ENCODE measurements around the gene TRUB1.
A peak's percentile ranks its signal among the peaks of the same experiment; 100 is the strongest.
"Not testable (repeated sequence)": the region's sequence is repeated elsewhere in the genome, so short reads cannot be mapped to it uniquely, and the experiment has no call there.

TRUB1 gene

DNA sequence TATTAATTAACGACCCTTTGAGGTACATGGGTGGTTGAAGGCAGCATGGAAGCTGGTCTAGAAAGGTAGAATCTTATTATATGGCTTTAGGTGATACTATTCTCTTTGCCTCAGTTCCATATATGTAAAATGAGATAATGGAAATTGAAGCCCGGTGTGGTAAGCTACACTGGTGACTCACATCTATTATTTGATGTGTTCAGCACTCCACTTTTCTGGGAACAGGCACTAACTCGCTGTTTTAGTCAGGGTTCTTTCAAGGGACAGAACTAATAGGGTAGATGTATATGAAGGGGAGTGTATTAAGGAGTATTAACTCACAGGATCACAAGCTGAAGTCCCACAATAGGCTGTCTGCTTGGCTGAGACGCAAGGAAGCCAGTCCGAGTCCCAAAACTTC is 4.4 kb upstream of the TRUB1 start:
- H3K36me3 ChIP-seq (ENCODE audit: control insufficient read depth in 4 of 4, insufficient read depth in 4 of 4, low read length in 3 of 4), result no peaks in the 10 kb centered on the region
- no peak overlapping the region for H3K27ac ChIP-seq (ENCODE audit: insufficient read depth in 1 of 2, low read depth in 1 of 2, low read length in 2 of 2, poor library complexity in 1 of 2, severe bottlenecking in 2 of 2)
- ChIA-PET POLR2A (no interaction called here), CTCF (interaction anchor here (2.1 kb wide), 1 partner anchor 10 kb away, joined by 7 read pairs; no protein-coding TSS in a partner anchor)
- peaks cover under 1 to 2% (median under 1%) of the 10 kb centered on the region in 4 experiments for H3K4me1 ChIP-seq (ENCODE audit: control extremely low read depth in 1 of 4, control insufficient read depth in 4 of 4, insufficient read depth in 4 of 4, low read length in 3 of 4)
- no peak overlapping the region for H3K4me3 ChIP-seq (ENCODE audit: control insufficient read depth in 1 of 7, extremely low read depth in 1 of 7, insufficient read depth in 4 of 7, low read depth in 2 of 7, low read length in 6 of 7)
- peaks cover 0 to 8% (median 4%) of the 10 kb centered on the region in 5 experiments for H3K9me3 ChIP-seq (ENCODE audit: control extremely low read depth in 1 of 5, control insufficient read depth in 4 of 5, insufficient read depth in 2 of 5, low read depth in 1 of 5, low read length in 4 of 5)
- no peak for DNase-seq
- 86% methylated on average over 3 of the region's 5 CpGs for WGBS (ENCODE audit: insufficient coverage)
- no peaks in the 10 kb centered on the region for H3K27me3 ChIP-seq (replicated peaks in 2 of 5; ENCODE audit: control insufficient read depth in 4 of 5, insufficient read depth in 5 of 5, low read length in 4 of 5)

DNA sequence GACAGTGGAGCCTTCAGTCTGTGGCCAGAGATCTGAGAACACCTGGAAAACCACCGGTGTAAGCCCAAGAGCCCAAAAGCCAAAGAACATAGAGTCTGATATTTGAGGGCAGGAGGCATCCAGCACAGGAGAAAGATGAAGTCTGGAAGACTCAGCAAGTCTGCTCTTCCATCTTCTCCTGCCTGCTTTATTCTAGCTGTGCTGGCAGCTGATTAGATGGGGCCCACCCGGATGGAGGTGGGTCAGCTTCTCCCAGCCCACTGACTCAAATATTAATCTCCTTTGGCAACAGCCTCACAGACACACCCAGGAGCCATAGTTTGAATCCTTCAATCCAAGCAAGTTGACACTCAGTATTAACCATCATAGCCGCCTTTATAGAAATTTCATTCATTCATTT is 4.0 kb upstream of the TRUB1 start:
- 100% methylated on average over 3 of the region's 3 CpGs for WGBS (ENCODE audit: insufficient coverage)
- DNase-seq; H3K36me3 ChIP-seq (ENCODE audit: control insufficient read depth in 4 of 4, insufficient read depth in 4 of 4, low read length in 3 of 4); POLR2A ChIA-PET; H3K27me3 ChIP-seq (replicated peaks in 2 of 5; ENCODE audit: control insufficient read depth in 4 of 5, insufficient read depth in 5 of 5, low read length in 4 of 5); H3K4me3 ChIP-seq (ENCODE audit: control insufficient read depth in 1 of 7, extremely low read depth in 1 of 7, insufficient read depth in 4 of 7, low read depth in 2 of 7, low read length in 6 of 7); H3K4me1 ChIP-seq (ENCODE audit: control extremely low read depth in 1 of 4, control insufficient read depth in 4 of 4, insufficient read depth in 4 of 4, low read length in 3 of 4); H3K27ac ChIP-seq (ENCODE audit: insufficient read depth in 1 of 2, low read depth in 1 of 2, low read length in 2 of 2, poor library complexity in 1 of 2, severe bottlenecking in 2 of 2); H3K9me3 ChIP-seq (ENCODE audit: control extremely low read depth in 1 of 5, control insufficient read depth in 4 of 5, insufficient read depth in 2 of 5, low read depth in 1 of 5, low read length in 4 of 5): not testable (repeated sequence)
- CTCF ChIA-PET, result interaction anchor here (2.1 kb wide), 1 partner anchor 11 kb away, joined by 7 read pairs; no protein-coding TSS in a partner anchor

DNA sequence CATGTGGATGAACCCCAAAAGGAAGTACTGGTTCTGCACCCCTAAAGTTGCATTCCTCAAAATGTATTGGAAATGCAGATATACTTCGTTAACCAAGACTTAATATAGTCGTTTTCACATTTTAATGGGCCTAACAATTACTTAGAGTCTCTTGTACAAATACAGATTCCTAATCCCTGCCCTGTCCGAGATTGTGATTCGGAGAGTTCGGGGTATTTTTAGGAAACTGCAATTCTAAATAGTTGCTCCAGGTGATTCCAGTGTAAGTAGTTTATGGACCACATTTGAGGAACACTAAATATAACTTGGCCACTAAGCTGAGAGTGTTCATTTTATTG is 830 bp downstream of the TRUB1 start:
- Histone ChIP-seq H3K27ac (ENCODE audit: insufficient read depth in 1 of 2, low read depth in 1 of 2, low read length in 2 of 2, poor library complexity in 1 of 2, severe bottlenecking in 2 of 2) (peak overlapping the region; percentile 85 to 94), H3K27me3 (replicated peaks in 2 of 5; ENCODE audit: control insufficient read depth in 4 of 5, insufficient read depth in 5 of 5, low read length in 4 of 5) (no peaks in the 10 kb centered on the region), H3K4me3 (ENCODE audit: control insufficient read depth in 1 of 7, extremely low read depth in 1 of 7, insufficient read depth in 4 of 7, low read depth in 2 of 7, low read length in 6 of 7) (peak overlapping the region; percentile 88 to 100 (median 98)), H3K36me3 (ENCODE audit: control insufficient read depth in 4 of 4, insufficient read depth in 4 of 4, low read length in 3 of 4) (peaks cover 3 to 25% (median 16%) of the 10 kb centered on the region in 4 experiments), H3K9me3 (ENCODE audit: control extremely low read depth in 1 of 5, control insufficient read depth in 4 of 5, insufficient read depth in 2 of 5, low read depth in 1 of 5, low read length in 4 of 5) (no peaks in the 10 kb centered on the region), H3K4me1 (ENCODE audit: control extremely low read depth in 1 of 4, control insufficient read depth in 4 of 4, insufficient read depth in 4 of 4, low read length in 3 of 4) (peaks cover 9 to 14% (median 11%) of the 10 kb centered on the region in 4 experiments)
- CTCF ChIA-PET, result interaction anchor here (0.9 to 1.3 kb wide), 2 partner anchors 19 to 60 kb away, joined by 3 to 4 read pairs; no protein-coding TSS in a partner anchor
- WGBS (ENCODE audit: insufficient coverage), result no CpG with 5 or more reads among the region's 5 CpGs
- DNase-seq, result peak in 2 of 3 donors; percentile 1 to 4
- POLR2A ChIA-PET, result no interaction called here

DNA sequence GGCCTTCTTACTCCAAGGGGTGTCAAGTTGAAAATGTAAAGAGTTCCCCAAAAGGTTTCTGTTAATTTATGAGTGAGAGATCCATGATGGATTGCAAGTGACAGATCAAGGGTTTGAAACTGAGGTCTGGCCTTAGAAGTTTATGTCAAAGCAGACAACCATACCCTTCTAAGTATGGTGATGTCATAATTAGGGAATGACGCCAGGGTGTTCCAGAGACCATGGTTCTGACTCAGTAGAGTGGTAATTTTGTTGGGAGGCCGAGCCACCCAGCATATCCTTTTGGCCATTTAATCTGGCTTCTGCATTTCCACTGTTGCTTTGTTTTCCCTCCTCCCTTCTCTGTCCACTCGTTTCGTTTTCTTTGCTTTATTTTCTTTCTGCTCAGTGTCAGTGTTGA is 2.7 kb downstream of the TRUB1 start:
- Histone ChIP-seq H3K4me1 (ENCODE audit: control extremely low read depth in 1 of 4, control insufficient read depth in 4 of 4, insufficient read depth in 4 of 4, low read length in 3 of 4) (peaks cover 9 to 14% (median 11%) of the 10 kb centered on the region in 4 experiments), H3K36me3 (ENCODE audit: control insufficient read depth in 4 of 4, insufficient read depth in 4 of 4, low read length in 3 of 4) (peaks cover 8 to 39% (median 27%) of the 10 kb centered on the region in 4 experiments), H3K4me3 (ENCODE audit: control insufficient read depth in 1 of 7, extremely low read depth in 1 of 7, insufficient read depth in 4 of 7, low read depth in 2 of 7, low read length in 6 of 7) (no peak overlapping the region), H3K9me3 (ENCODE audit: control extremely low read depth in 1 of 5, control insufficient read depth in 4 of 5, insufficient read depth in 2 of 5, low read depth in 1 of 5, low read length in 4 of 5) (no peaks in the 10 kb centered on the region), H3K27ac (ENCODE audit: insufficient read depth in 1 of 2, low read depth in 1 of 2, low read length in 2 of 2, poor library complexity in 1 of 2, severe bottlenecking in 2 of 2) (no peak overlapping the region), H3K27me3 (replicated peaks in 2 of 5; ENCODE audit: control insufficient read depth in 4 of 5, insufficient read depth in 5 of 5, low read length in 4 of 5) (no peaks in the 10 kb centered on the region)
- CTCF ChIA-PET, result no interaction called here
- no peak for DNase-seq
- POLR2A ChIA-PET, result no interaction called here
- WGBS (ENCODE audit: insufficient coverage), result no CpG with 5 or more reads among the region's 4 CpGs

DNA sequence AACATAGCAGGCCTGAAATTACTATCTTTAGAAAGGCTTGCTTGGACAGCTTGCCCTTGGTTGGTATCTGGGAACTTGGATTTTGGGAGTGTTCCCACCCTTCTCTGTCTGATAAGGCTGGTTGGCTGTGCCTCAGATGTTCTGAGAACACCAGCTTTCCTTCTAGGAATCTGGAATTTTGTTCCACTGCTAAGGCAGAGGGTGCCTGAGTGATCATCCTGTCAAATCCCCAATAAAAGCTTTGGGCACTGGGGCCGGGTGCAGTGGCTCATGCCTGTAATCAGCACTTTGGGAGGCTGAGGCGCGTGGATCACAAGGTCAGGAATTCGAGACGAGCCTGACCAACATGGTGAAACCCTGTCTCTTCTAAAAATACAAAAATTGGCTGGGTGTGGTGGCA is 5.0 kb downstream of the TRUB1 start:
- Histone ChIP-seq H3K9me3 (ENCODE audit: control extremely low read depth in 1 of 5, control insufficient read depth in 4 of 5, insufficient read depth in 2 of 5, low read depth in 1 of 5, low read length in 4 of 5) (no peaks in the 10 kb centered on the region), H3K36me3 (ENCODE audit: control insufficient read depth in 4 of 4, insufficient read depth in 4 of 4, low read length in 3 of 4) (peaks cover 9 to 50% (median 39%) of the 10 kb centered on the region in 4 experiments), H3K27ac (ENCODE audit: insufficient read depth in 1 of 2, low read depth in 1 of 2, low read length in 2 of 2, poor library complexity in 1 of 2, severe bottlenecking in 2 of 2) (no peak overlapping the region), H3K4me3 (ENCODE audit: control insufficient read depth in 1 of 7, extremely low read depth in 1 of 7, insufficient read depth in 4 of 7, low read depth in 2 of 7, low read length in 6 of 7) (no peak overlapping the region), H3K27me3 (replicated peaks in 2 of 5; ENCODE audit: control insufficient read depth in 4 of 5, insufficient read depth in 5 of 5, low read length in 4 of 5) (no peaks in the 10 kb centered on the region), H3K4me1 (ENCODE audit: control extremely low read depth in 1 of 4, control insufficient read depth in 4 of 4, insufficient read depth in 4 of 4, low read length in 3 of 4) (peaks cover 9 to 14% (median 11%) of the 10 kb centered on the region in 4 experiments)
- CTCF ChIA-PET, result interaction anchor here (1.1 to 1.5 kb wide), 2 partner anchors 14 to 40 kb away, joined by 3 read pairs; no protein-coding TSS in a partner anchor
- POLR2A ChIA-PET, result interaction anchor here (0.6 kb wide), 1 partner anchor 30 kb away, joined by 3 read pairs; no protein-coding TSS in a partner anchor
- WGBS (ENCODE audit: insufficient coverage), result 97% methylated on average over 3 of the region's 5 CpGs
- no peak for DNase-seq

DNA sequence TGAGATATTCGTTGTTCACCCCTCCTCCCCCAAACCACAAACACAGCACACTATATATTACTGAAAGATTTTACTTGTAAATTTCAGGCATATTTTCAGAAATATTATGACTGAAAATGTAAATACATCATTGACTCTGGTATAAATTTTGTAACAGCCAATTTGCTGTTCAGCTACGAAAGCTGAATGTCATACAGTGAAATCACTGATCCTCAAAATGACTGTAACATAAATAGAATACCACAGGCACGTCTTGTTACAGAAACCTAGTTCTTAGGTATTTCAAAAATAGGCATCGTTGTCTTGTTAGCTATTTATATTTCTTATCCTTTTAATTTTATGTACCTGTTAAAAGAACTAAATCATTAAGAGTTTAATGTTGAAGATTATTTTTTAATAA is 15.1 kb downstream of the TRUB1 start:
- no CpG with 5 or more reads among the region's 4 CpGs for WGBS (ENCODE audit: insufficient coverage)
- Histone ChIP-seq H3K36me3 (ENCODE audit: control insufficient read depth in 4 of 4, insufficient read depth in 4 of 4, low read length in 3 of 4) (peaks cover 3 to 33% (median 15%) of the 10 kb centered on the region in 4 experiments), H3K27ac (ENCODE audit: insufficient read depth in 1 of 2, low read depth in 1 of 2, low read length in 2 of 2, poor library complexity in 1 of 2, severe bottlenecking in 2 of 2) (no peak overlapping the region), H3K27me3 (replicated peaks in 2 of 5; ENCODE audit: control insufficient read depth in 4 of 5, insufficient read depth in 5 of 5, low read length in 4 of 5) (no peaks in the 10 kb centered on the region), H3K4me1 (ENCODE audit: control extremely low read depth in 1 of 4, control insufficient read depth in 4 of 4, insufficient read depth in 4 of 4, low read length in 3 of 4) (no peaks in the 10 kb centered on the region), H3K9me3 (ENCODE audit: control extremely low read depth in 1 of 5, control insufficient read depth in 4 of 5, insufficient read depth in 2 of 5, low read depth in 1 of 5, low read length in 4 of 5) (no peaks in the 10 kb centered on the region), H3K4me3 (ENCODE audit: control insufficient read depth in 1 of 7, extremely low read depth in 1 of 7, insufficient read depth in 4 of 7, low read depth in 2 of 7, low read length in 6 of 7) (no peak overlapping the region)
- ChIA-PET CTCF (interaction anchor here (1.5 kb wide), 1 partner anchor 10 kb away, joined by 3 read pairs; no protein-coding TSS in a partner anchor), POLR2A (no interaction called here)
- DNase-seq, result no peak

DNA sequence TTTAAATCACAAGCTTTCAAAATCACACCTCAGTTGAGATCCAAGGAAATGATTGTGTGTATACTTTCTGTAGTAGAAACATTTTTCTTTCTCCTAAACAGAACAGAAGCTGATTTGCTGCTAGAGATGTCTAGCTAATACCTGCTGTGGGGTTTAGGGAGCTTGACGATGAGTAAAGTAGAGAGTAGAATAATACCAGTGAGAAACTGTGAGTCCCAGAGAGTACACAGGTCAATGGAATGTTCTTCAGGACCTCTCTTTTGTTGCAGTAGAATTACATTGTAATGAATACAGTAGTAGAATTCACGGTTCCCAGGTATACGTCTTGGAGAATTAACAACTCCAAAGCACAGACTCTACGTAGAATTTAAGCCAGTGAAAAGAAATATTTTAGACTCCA is 18.0 kb downstream of the TRUB1 start:
- 100% methylated on average over 1 of the region's 4 CpGs for WGBS (ENCODE audit: insufficient coverage)
- CTCF ChIA-PET, result interaction anchor here (1.1 kb wide), 1 partner anchor 13 kb away, joined by 3 read pairs; no protein-coding TSS in a partner anchor

More for the DNA sequence above, 18.0 kb downstream of the TRUB1 start:
- Histone ChIP-seq H3K4me3 (ENCODE audit: control insufficient read depth in 1 of 7, extremely low read depth in 1 of 7, insufficient read depth in 4 of 7, low read depth in 2 of 7, low read length in 6 of 7) (no peak overlapping the region), H3K27ac (ENCODE audit: insufficient read depth in 1 of 2, low read depth in 1 of 2, low read length in 2 of 2, poor library complexity in 1 of 2, severe bottlenecking in 2 of 2) (no peak overlapping the region), H3K9me3 (ENCODE audit: control extremely low read depth in 1 of 5, control insufficient read depth in 4 of 5, insufficient read depth in 2 of 5, low read depth in 1 of 5, low read length in 4 of 5) (no peaks in the 10 kb centered on the region), H3K4me1 (ENCODE audit: control extremely low read depth in 1 of 4, control insufficient read depth in 4 of 4, insufficient read depth in 4 of 4, low read length in 3 of 4) (no peaks in the 10 kb centered on the region), H3K27me3 (replicated peaks in 2 of 5; ENCODE audit: control insufficient read depth in 4 of 5, insufficient read depth in 5 of 5, low read length in 4 of 5) (no peaks in the 10 kb centered on the region), H3K36me3 (ENCODE audit: control insufficient read depth in 4 of 4, insufficient read depth in 4 of 4, low read length in 3 of 4) (peaks cover 2 to 38% (median 12%) of the 10 kb centered on the region in 4 experiments)
- POLR2A ChIA-PET, result interaction anchor here (0.5 to 0.9 kb wide), 2 partner anchors 9 to 41 kb away, joined by 3 read pairs; no protein-coding TSS in a partner anchor
- no peak for DNase-seq

All from common myeloid progenitor, CD34-positive (primary cell).